NCI-H187 (cell line): ENCODE measurements around the gene FOXL3.
"Not testable (repeated sequence)": the region's sequence is repeated elsewhere in the genome, so short reads cannot be mapped to it uniquely, and the experiment has no call there.

ENCODE experiments used
- DNase-seq, 2 experiments: peaks; one replicate each; lab custom pipeline; 2025; lab: John Stamatoyannopoulos, UW

Gene FOXL3

DNA sequence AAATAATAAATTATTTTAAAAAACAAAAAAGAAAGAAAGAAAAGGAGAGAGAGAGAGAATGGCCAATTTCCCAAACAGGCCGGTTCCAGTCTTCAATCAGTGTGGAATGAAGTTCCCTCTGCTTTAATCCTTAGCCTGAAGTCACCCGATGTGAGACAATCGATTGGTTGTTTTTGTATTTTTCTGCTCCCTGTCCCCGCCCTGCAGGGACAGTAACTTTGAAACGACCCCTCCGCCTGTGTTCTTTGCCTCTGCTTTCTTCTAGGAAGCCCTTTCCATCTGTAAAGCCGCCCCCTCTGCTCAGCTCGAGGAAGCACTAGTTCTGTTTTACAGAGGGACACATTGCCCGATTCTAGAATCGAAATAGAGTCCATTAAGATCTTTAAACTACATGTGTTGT, 33.4 kb downstream of the FOXL3 start:
- DNase-seq: no peak

DNA sequence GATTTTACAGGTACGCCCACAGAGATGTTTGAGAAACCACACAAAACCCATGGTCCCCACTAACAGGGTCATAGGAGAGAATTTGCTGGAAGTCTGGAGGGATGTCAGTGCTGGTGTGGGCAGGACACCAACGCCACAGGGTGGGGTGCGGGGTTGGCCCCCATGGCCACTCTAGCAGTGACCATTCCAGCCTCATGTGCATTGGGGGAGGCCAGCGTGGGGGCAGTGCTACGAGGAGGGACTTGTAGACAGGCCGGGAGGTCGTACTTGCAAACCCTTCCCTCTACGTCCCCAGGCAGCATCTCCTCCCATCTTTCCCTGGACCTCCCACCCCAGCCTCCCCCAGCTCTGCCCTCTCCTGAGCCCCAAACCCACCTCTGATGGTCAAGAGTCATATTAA, 34.0 kb downstream of the FOXL3 start:
- DNase-seq: no peak

GRCh38 chr7:325051-325798, 35.3 kb downstream of the FOXL3 start:
- DNase-seq: no peak

GRCh38 chr7:325811-326210, 35.8 kb downstream of the FOXL3 start:
- DNase-seq: no peak

- DNase-seq: no peak
Observed at GRCh38 chr7:326273-326672, 36.3 kb downstream of the FOXL3 start.

DNA sequence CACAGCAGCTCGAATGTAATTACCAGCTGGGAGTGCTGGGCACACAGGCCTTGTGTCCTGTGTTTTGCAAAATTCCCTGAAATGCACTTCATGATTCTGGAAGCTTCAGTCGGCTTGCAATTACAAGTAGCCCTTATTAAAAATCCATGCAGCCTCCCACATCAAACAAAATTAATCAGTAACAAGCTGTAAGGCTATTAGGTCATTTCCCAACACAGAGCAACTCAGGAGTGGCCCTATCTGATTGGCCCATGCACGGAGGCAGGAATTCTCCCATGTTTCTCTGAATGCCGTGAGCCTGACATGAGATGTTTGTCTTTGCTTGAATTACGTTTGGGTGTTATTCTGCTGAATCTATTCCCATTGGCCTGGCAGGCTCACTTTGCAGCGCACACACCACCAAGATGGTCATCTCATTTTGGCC, 36.9 kb downstream of the FOXL3 start:
- no peak for DNase-seq

- DNase-seq: no peak
Observed at GRCh38 chr7:327233-327931, 37.4 kb downstream of the FOXL3 start.

- no peak for DNase-seq
Observed at GRCh38 chr7:327991-328702, 38.2 kb downstream of the FOXL3 start.

GRCh38 chr7:329691-330281, 39.8 kb downstream of the FOXL3 start:
- no peak for DNase-seq

- DNase-seq: no peak
Observed at GRCh38 chr7:330511-331230, 40.7 kb downstream of the FOXL3 start.

DNA sequence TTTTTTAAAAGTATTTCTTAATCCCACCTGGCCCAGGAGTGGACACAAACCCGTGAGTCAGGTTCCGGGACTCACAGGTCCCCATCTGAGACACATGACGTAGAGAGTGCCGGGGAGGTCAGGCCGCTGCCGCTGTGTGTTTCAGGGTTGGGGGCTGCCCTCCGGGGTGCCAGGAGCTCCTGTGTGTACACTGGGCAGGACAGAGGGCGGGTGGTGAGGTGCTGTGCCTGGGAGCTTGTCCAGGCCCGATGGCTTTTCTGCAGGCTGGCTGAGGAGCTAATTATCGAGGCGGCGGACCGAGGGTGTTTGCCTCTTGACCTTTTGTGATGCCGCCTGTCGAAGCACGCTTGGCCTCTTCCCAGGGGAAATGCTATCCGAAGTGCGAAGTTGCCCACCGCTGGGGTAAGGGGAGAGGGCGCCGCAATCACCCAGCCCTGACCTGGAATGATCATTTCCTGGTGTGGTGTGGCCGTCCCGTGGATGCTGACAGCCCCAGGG, 42.1 kb downstream of the FOXL3 start:
- no peak for DNase-seq

DNA sequence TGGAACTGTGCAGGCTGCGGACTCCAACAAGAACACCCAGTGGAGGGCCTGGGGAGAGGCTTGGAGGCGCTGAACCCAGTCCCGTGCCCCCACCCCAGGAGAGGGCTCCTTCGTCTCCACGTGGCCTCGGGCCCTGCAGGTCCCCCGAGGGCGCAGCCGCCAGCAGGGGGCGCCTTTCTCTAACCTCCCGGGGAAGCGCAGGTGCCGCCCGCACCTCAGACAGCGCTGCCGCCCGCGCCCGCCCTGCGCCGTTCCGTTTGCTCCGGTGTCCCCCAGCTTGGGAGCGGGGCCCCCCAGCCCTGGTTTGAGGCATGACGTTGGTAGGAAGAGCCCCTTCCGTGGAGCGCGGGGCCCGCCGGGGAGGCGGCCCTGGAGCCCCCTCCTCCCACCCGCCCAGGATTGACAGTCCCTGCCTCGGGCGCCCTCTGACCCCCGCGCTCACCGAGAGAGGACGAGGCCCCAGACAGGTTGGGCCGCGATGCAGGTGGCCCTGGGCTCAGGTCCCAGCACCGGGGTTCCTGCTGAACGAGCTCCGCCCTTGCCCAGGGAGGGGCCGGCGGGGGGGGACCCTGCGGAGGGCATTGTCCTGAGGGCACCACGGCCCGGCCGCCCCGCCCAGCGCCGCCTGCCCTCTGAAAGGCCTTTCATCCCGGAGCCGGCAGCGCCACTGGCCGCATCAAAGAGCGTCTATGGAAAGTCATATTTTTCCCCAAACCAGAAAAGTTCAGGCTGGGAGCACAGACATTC, 42.8 kb downstream of the FOXL3 start:
- DNase-seq: no peak

DNA sequence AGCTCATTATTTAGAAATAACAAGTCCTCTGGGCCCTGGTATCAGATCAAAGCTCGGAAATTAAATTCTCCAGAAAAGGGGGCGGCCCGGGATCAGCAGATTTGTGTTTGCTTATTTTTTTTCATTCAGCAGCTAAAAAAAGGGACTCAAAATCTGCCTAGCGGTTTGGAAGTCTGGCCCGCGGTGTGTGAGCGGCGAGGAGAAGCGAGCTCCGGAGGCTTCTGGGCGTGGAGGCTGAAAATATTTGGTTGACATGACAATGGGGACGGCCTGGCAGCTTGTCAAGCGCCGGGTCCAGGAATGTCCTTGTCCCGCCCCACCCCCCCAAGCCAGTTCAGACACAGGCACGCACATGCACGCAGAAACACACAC, 43.4 kb downstream of the FOXL3 start:
- no peak for DNase-seq

DNA sequence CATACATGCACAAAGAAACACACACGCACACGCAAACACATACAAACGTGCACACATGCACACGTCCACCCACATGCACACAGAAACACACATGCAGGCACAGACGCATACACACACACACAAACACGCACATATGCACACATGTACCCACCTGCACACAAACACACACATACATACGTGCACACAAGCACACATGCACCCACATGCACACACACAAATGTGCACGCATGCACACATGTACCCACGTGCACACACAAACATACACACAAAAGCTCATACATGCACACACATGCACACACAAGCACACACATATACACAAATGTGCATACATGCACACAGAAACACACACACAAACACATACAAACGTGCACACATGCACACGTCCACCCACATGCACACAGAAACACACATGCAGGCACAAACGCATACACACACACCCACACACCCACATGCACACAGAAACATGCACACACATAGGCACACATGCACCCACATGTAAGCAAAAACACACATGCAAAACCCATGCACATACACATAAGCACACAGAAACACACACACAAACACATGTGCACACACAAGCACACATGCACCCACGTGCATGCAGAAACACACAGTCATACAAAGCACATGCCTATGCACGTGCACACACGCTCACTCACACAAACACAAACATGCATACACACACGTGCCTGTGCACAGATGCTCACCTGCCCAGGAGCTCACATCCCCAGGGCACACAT, 44.8 kb downstream of the FOXL3 start:
- no peak for DNase-seq

GRCh38 chr7:335358-336148, 45.6 kb downstream of the FOXL3 start:
- no peak for DNase-seq

GRCh38 chr7:336149-336533, 46.2 kb downstream of the FOXL3 start:
- DNase-seq: not testable (repeated sequence)

- no peak for DNase-seq
Observed at GRCh38 chr7:336810-337566, 47.0 kb downstream of the FOXL3 start.

- DNase-seq: no peak
Observed at GRCh38 chr7:337567-337951, 47.6 kb downstream of the FOXL3 start.
